MM.1S (cell line): Measurements from ENCODE around the gene CCDC138.

Experiments
- DNase-seq: peaks from one replicate; pipeline ENCODE4 v3.0.0-alpha.2; 2015
- H2AFZ ChIP-seq: fragments of 300-600 bp; sonication (generic); 2 replicates; pipeline ENCODE4 v1.6.0; 2016; ENCODE audit warnings: antibody characterized with exemption, low read length
- H3F3A ChIP-seq: fragments of 300-600 bp; sonication (generic); 2 replicates; pipeline ENCODE4 v1.6.1; 2016; ENCODE audit warnings: mild to moderate bottlenecking, antibody characterized with exemption, low read length, moderate library complexity, mixed read lengths; ENCODE audit not compliant: insufficient read depth
- H3K27ac ChIP-seq: fragments of 300-600 bp; sonication (generic); 2 replicates; pipeline ENCODE4 v1.5.1; 2016; ENCODE audit warnings: mild to moderate bottlenecking, low read length
- H3K27me3 ChIP-seq: fragments of 300-600 bp; sonication (generic); replicated peaks from 2 replicates; pipeline ENCODE4 v1.6.0; 2016; ENCODE audit warnings: low read length; ENCODE audit not compliant: insufficient read depth
- H3K36me3 ChIP-seq: fragments of 300-600 bp; sonication (generic); replicated peaks from 2 replicates; pipeline ENCODE4 v1.6.1; 2016; ENCODE audit warnings: mild to moderate bottlenecking, low read length, mixed read lengths; ENCODE audit not compliant: insufficient read depth
- H3K4me1 ChIP-seq: fragments of 300-600 bp; sonication (generic); 2 replicates; pipeline ENCODE4 v1.6.1; 2016; ENCODE audit warnings: low read length, mixed read lengths
- H3K4me2 ChIP-seq: fragments of 300-600 bp; sonication (generic); 2 replicates; pipeline ENCODE4 v1.6.0; 2016; ENCODE audit warnings: low read depth, low read length
- H3K4me3 ChIP-seq: fragments of 300-600 bp; sonication (generic); 2 replicates; pipeline ENCODE4 v1.5.1; 2016; ENCODE audit warnings: low read length, mixed read lengths
- H3K79me2 ChIP-seq: fragments of 300-600 bp; sonication (generic); 2 replicates; pipeline ENCODE4 v1.6.1; 2016; ENCODE audit warnings: mixed run types, low read length, mixed read lengths
- H3K9ac ChIP-seq: fragments of 300-600 bp; sonication (generic); 2 replicates; pipeline ENCODE4 v1.6.1; 2016; ENCODE audit warnings: low read length, mixed read lengths
- H3K9me2 ChIP-seq: fragments of 300-600 bp; sonication (generic); replicated peaks from 2 replicates; pipeline ENCODE4 v1.6.1; 2016; ENCODE audit warnings: mild to moderate bottlenecking, low read length, mixed read lengths; ENCODE audit not compliant: insufficient read depth
- H3K9me3 ChIP-seq: fragments of 300-600 bp; sonication (generic); replicated peaks from 2 replicates; pipeline ENCODE4 v1.6.1; 2016; ENCODE audit warnings: mild to moderate bottlenecking, low read length, mixed read lengths; ENCODE audit not compliant: insufficient read depth
- H4K20me1 ChIP-seq: fragments of 300-600 bp; sonication (generic); 2 replicates; pipeline ENCODE4 v1.6.1; 2016; ENCODE audit warnings: mild to moderate bottlenecking, low read length, moderate library complexity, mixed read lengths; ENCODE audit not compliant: insufficient read depth
- EZH2 ChIP-seq: fragments of 300-600 bp; sonication (generic); optimal IDR thresholded peaks from 2 replicates; pipeline ENCODE3; 2017; ENCODE audit warnings: low read depth, mild to moderate bottlenecking, antibody characterized with exemption, low read length, mixed read lengths
- EZH2phosphoT487 ChIP-seq: fragments of 300-600 bp; sonication (generic); IDR thresholded peaks from 2 replicates; pipeline ENCODE4 v1.6.1; 2018; ENCODE audit warnings: antibody characterized with exemption, low read length
- TF ChIP-seq, protein P1 (sequence below): fragments of 300-600 bp; sonication (generic); IDR thresholded peaks from 2 replicates; pipeline ENCODE4 v1.5.1; 2016; ENCODE audit warnings: antibody characterized with exemption, low read length, mixed read lengths

CCDC138 gene

DNA sequence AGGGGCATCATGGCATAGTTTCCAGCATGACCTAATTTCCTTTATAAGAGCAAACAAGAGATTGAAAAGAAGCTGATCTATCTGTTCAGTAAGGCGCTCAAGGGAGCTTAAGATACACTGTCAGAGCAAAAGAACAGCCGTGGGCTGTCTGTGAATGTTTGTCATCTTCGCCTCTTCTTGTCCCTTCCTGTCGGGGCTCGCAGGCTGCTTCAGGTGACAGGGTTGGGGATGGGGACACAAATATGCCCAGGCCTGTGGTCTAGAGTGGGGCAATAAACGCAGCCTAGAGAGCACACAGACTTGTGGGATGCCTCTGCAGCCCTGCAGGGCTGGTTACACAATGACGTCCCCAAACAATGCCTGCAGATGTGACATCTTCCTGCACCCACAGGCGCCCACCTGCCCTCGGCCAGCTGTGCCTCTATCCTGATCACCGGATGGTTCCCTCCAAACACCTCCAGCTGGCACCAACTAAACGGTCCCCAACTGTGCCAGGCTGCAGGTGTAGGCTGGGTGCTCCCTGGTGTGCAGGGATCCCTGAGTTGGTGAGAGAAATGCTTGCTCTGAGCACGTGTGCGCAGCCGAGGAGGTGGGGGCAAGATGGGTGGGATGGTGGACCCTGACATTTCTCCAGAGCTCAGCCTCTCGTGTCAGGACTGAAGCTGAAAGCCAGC, 129.7 kb downstream of the CCDC138 start:
- H3K9ac ChIP-seq: no peak overlapping the region
- no peaks in the 10 kb centered on the region for H3K79me2 ChIP-seq
- no peaks in the 10 kb centered on the region for H3F3A ChIP-seq
- H3K9me2 ChIP-seq: no peaks in the 10 kb centered on the region
- no peak overlapping the region for H3K4me3 ChIP-seq
- H3K4me1 ChIP-seq: no peaks in the 10 kb centered on the region
- H3K4me2 ChIP-seq: no peak overlapping the region
- no peak for DNase-seq
- H2AFZ ChIP-seq: no peak overlapping the region
- H3K27ac ChIP-seq: no peak overlapping the region
- no peaks in the 10 kb centered on the region for H3K27me3 ChIP-seq
- H3K9me3 ChIP-seq: no peaks in the 10 kb centered on the region
- H3K36me3 ChIP-seq: no peaks in the 10 kb centered on the region
- TF ChIP-seq EZH2phosphoT487 (no peak), EZH2 (no peak)
- TF ChIP-seq, protein P1, sequence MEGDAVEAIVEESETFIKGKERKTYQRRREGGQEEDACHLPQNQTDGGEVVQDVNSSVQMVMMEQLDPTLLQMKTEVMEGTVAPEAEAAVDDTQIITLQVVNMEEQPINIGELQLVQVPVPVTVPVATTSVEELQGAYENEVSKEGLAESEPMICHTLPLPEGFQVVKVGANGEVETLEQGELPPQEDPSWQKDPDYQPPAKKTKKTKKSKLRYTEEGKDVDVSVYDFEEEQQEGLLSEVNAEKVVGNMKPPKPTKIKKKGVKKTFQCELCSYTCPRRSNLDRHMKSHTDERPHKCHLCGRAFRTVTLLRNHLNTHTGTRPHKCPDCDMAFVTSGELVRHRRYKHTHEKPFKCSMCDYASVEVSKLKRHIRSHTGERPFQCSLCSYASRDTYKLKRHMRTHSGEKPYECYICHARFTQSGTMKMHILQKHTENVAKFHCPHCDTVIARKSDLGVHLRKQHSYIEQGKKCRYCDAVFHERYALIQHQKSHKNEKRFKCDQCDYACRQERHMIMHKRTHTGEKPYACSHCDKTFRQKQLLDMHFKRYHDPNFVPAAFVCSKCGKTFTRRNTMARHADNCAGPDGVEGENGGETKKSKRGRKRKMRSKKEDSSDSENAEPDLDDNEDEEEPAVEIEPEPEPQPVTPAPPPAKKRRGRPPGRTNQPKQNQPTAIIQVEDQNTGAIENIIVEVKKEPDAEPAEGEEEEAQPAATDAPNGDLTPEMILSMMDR: no peak
- H4K20me1 ChIP-seq: no peaks in the 10 kb centered on the region

DNA sequence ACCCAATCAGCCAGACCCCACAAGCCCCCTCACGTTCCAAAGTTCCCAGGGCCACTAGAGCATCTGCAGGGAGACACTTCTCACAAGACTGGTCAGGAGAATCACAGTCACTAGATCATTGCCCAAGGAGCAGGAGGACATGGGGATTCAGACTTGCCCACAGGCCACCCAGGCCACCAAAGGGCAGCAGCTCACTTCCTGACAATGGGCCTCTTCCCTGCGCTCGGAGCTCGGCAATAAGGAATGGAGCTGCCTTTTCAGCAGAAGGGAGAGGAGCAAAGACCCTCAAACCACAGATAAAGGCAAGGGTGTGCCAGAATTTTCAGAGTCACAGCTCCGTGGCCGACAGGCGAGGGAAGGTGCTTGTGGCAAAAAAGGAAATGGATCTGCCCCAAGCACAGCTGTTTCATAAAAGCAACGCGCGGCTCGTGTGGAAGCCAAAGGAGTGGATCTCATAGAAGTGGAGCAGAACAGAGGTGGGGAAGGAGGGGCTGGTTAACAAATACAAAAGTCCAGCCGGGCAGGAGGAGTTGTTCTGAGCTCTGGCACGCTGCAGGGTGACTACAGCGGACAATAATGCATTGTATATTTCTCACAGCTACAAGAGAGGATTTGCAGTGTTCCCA, 130.3 kb downstream of the CCDC138 start:
- H3K9me3 ChIP-seq: no peaks in the 10 kb centered on the region
- TF ChIP-seq EZH2phosphoT487 (no peak), EZH2 (no peak)
- TF ChIP-seq, protein P1: no peak
- no peaks in the 10 kb centered on the region for H3K27me3 ChIP-seq
- H3K4me1 ChIP-seq: no peaks in the 10 kb centered on the region
- H4K20me1 ChIP-seq: no peaks in the 10 kb centered on the region
- H2AFZ ChIP-seq: no peak overlapping the region
- no peaks in the 10 kb centered on the region for H3K9me2 ChIP-seq
- H3K4me3 ChIP-seq: no peak overlapping the region
- no peaks in the 10 kb centered on the region for H3K36me3 ChIP-seq
- H3K4me2 ChIP-seq: no peak overlapping the region
- H3K79me2 ChIP-seq: no peaks in the 10 kb centered on the region
- H3K9ac ChIP-seq: no peak overlapping the region
- H3K27ac ChIP-seq: no peak overlapping the region
- DNase-seq: no peak
- H3F3A ChIP-seq: no peaks in the 10 kb centered on the region

DNA sequence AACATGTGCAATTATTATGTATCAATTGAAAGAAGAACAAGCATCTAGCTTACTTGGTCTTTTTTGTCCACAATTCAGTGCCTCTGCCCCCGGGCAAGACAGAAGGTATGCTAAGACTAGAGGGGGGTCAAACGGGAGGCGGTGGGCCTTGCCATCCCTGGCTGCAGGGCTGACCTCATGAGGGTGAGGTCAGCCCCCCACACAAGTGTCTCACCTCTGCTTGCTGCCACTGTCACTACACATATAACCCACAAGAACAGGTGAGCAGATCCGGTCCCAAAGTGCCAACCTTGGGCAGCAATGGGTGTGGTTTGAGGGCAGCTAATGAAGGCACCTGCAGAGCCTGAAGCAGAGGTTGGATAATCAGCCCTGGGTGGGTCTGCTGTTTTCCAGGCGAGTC, 131.0 kb downstream of the CCDC138 start:
- no peaks in the 10 kb centered on the region for H3K27me3 ChIP-seq
- no peaks in the 10 kb centered on the region for H3K79me2 ChIP-seq
- TF ChIP-seq, protein P1: no peak
- no peak for TF ChIP-seq EZH2phosphoT487
- no peak for TF ChIP-seq EZH2
- H3K9ac ChIP-seq: no peak overlapping the region
- no peaks in the 10 kb centered on the region for H4K20me1 ChIP-seq
- H3K27ac ChIP-seq: no peak overlapping the region
- no peak overlapping the region for H3K4me3 ChIP-seq
- no peaks in the 10 kb centered on the region for H3K9me3 ChIP-seq
- DNase-seq: no peak
- no peaks in the 10 kb centered on the region for H3K4me1 ChIP-seq
- H3K36me3 ChIP-seq: no peaks in the 10 kb centered on the region
- no peaks in the 10 kb centered on the region for H3F3A ChIP-seq
- no peaks in the 10 kb centered on the region for H3K9me2 ChIP-seq
- H3K4me2 ChIP-seq: no peak overlapping the region
- H2AFZ ChIP-seq: no peak overlapping the region
